H9 (cell line): ENCODE measurements around the gene MICALL2. TPM values are rescaled to one million over a fixed set of nuclear protein-coding genes. Genes with fewer than 3 reads are reported as not detected.

Experiments
- DNase-seq: peaks from one replicate; pipeline ENCODE4 v3.0.0-alpha.2; 2017
- H2AFZ ChIP-seq: one replicate; pipeline ENCODE4 v1.6.1; 2013; ENCODE audit warnings: mild to moderate bottlenecking, low read length, control low read depth, moderate library complexity
- H2AK5ac ChIP-seq: 2 replicates; pipeline ENCODE4 v1.6.1; 2013; ENCODE audit warnings: low read length, control low read depth, mixed read lengths; ENCODE audit not compliant: insufficient read length
- H2BK120ac ChIP-seq: one replicate; pipeline ENCODE4 v1.6.1; 2013; ENCODE audit warnings: low read depth, mild to moderate bottlenecking, low read length, control low read depth, inconsistent platforms; ENCODE audit not compliant: poor library complexity, severe bottlenecking
- H2BK12ac ChIP-seq: 2 replicates; pipeline ENCODE4 v1.6.1; 2013; ENCODE audit warnings: low read length, control low read depth, mixed read lengths, low read depth; ENCODE audit not compliant: insufficient read length
- H2BK15ac ChIP-seq: 2 replicates; pipeline ENCODE4 v1.6.1; 2013; ENCODE audit warnings: low read depth, low read length, control low read depth
- H2BK20ac ChIP-seq: one replicate; pipeline ENCODE4 v1.6.1; 2013; ENCODE audit warnings: low read depth, mild to moderate bottlenecking, low read length, control low read depth, inconsistent platforms; ENCODE audit not compliant: poor library complexity, severe bottlenecking
- H2BK5ac ChIP-seq: 2 replicates; pipeline ENCODE4 v1.6.1; 2013; ENCODE audit warnings: low read length, control low read depth, mixed read lengths; ENCODE audit not compliant: insufficient read length
- H3K14ac ChIP-seq: 2 replicates; pipeline ENCODE4 v1.6.1; 2013; ENCODE audit warnings: low read length, control low read depth; ENCODE audit not compliant: insufficient read depth
- H3K18ac ChIP-seq: 2 replicates; pipeline ENCODE4 v1.6.1; 2013; ENCODE audit warnings: low read depth, mild to moderate bottlenecking, mixed read lengths, low read length, control low read depth; ENCODE audit not compliant: insufficient read length
- H3K23ac ChIP-seq: 2 replicates; pipeline ENCODE4 v1.6.1; 2013; ENCODE audit warnings: low read length, control low read depth, mixed read lengths, low read depth; ENCODE audit not compliant: insufficient read length
- H3K23me2 ChIP-seq: 2 replicates; pipeline ENCODE4 v1.6.1; 2013; ENCODE audit warnings: low read depth, mild to moderate bottlenecking, mixed read lengths, low read length, control low read depth; ENCODE audit not compliant: insufficient read length, poor library complexity, severe bottlenecking
- H3K27ac ChIP-seq: 2 replicates; pipeline ENCODE4 v1.5.1; 2013; ENCODE audit warnings: low read length, control low read depth, mixed read lengths, low read depth; ENCODE audit not compliant: insufficient read length
- H3K27me3 ChIP-seq: 2 replicates; pipeline ENCODE4 v1.6.1; 2013; ENCODE audit warnings: low read length, control low read depth, inconsistent platforms; ENCODE audit not compliant: insufficient read depth
- H3K4ac ChIP-seq: 2 replicates; pipeline ENCODE4 v1.6.1; 2013; ENCODE audit warnings: low read depth, mild to moderate bottlenecking, control low read depth, inconsistent platforms, low read length, moderate library complexity
- H3K4me1 ChIP-seq: 2 replicates; pipeline ENCODE4 v1.6.1; 2013; ENCODE audit warnings: low read length, control low read depth, inconsistent platforms; ENCODE audit not compliant: insufficient read depth
- H3K4me2 ChIP-seq: 2 replicates; pipeline ENCODE4 v1.6.1; 2013; ENCODE audit warnings: low read length, control low read depth, mixed read lengths; ENCODE audit not compliant: insufficient read length, insufficient read depth
- H3K56ac ChIP-seq: 2 replicates; pipeline ENCODE4 v1.6.1; 2013; ENCODE audit warnings: low read depth, mild to moderate bottlenecking, mixed read lengths, low read length, control low read depth; ENCODE audit not compliant: insufficient read length
- H3K79me1 ChIP-seq: 2 replicates; pipeline ENCODE4 v1.6.1; 2013; ENCODE audit warnings: low read depth, mild to moderate bottlenecking, moderate library complexity, low read length, control low read depth, inconsistent platforms; ENCODE audit not compliant: insufficient read depth, poor library complexity, severe bottlenecking
- H3K79me2 ChIP-seq: 2 replicates; pipeline ENCODE4 v1.6.1; 2013; ENCODE audit warnings: low read length, control low read depth, inconsistent platforms; ENCODE audit not compliant: insufficient read depth
- H3K9ac ChIP-seq: 2 replicates; pipeline ENCODE4 v1.6.1; 2013; ENCODE audit warnings: low read length, control low read depth, mixed read lengths; ENCODE audit not compliant: insufficient read length; ENCODE audit errors: extremely low read depth
- H3K9me3 ChIP-seq: one replicate; pipeline ENCODE4 v1.6.1; 2013; ENCODE audit warnings: low read depth, low read length, inconsistent platforms; ENCODE audit not compliant: control insufficient read depth
- H3T11ph ChIP-seq: one replicate; pipeline ENCODE4 v1.6.1; 2013; ENCODE audit warnings: mild to moderate bottlenecking, low read length, control low read depth, inconsistent platforms
- H4K20me1 ChIP-seq: one replicate; pipeline ENCODE4 v1.6.1; 2013; ENCODE audit not compliant: control insufficient read depth, insufficient read length, insufficient read depth
- H4K5ac ChIP-seq: 2 replicates; pipeline ENCODE4 v1.6.1; 2013; ENCODE audit warnings: low read depth, mild to moderate bottlenecking, mixed read lengths, low read length, control low read depth; ENCODE audit not compliant: insufficient read length
- H4K8ac ChIP-seq: replicated peaks from 2 replicates; pipeline ENCODE4 v1.6.1; 2013; ENCODE audit warnings: low read length, control low read depth, mixed read lengths, low read depth; ENCODE audit not compliant: insufficient read length
- H4K91ac ChIP-seq: 2 replicates; pipeline ENCODE4 v1.6.1; 2013; ENCODE audit warnings: low read depth, mild to moderate bottlenecking, moderate library complexity, mixed read lengths, low read length, control low read depth; ENCODE audit not compliant: insufficient read length
- H3K27ac Mint-ChIP-seq, 3 experiments: 2 replicates in 2 of 3; 3 replicates in 1 of 3; pipeline ENCODE4 v1.8.0; 2020 to 2021; ENCODE audit warnings: mixed read lengths in 3 of 3, mild to moderate bottlenecking in 1 of 3, moderate library complexity in 1 of 3
- H3K27me3 Mint-ChIP-seq: 2 replicates; pipeline ENCODE4 v1.8.0; 2021; ENCODE audit warnings: low read depth, mild to moderate bottlenecking, moderate library complexity, mixed read lengths
- H3K36me3 Mint-ChIP-seq, 3 experiments: 2 replicates in 2 of 3; 3 replicates in 1 of 3; pipeline ENCODE4 v1.8.0; 2020 to 2021; ENCODE audit warnings: low read depth in 3 of 3, mixed read lengths in 3 of 3; ENCODE audit not compliant: insufficient read depth in 1 of 3
- H3K4me1 Mint-ChIP-seq, 2 experiments: 2 replicates each; pipeline ENCODE4 v1.8.0; 2020; ENCODE audit warnings: mixed read lengths in 2 of 2
- H3K4me3 Mint-ChIP-seq, 2 experiments: 2 replicates in 1 of 2; 3 replicates in 1 of 2; pipeline ENCODE4 v1.8.0; 2020 to 2021; ENCODE audit warnings: mild to moderate bottlenecking in 2 of 2, mixed read lengths in 2 of 2, moderate library complexity in 1 of 2
- H3K9me3 Mint-ChIP-seq, 2 experiments: 2 replicates in 1 of 2; 3 replicates in 1 of 2; pipeline ENCODE4 v1.8.0; 2020; ENCODE audit warnings: mild to moderate bottlenecking in 2 of 2, mixed read lengths in 2 of 2, moderate library complexity in 1 of 2
- CTCF ChIP-seq: fragments of 200-600 bp; sonication (generic); conservative IDR thresholded peaks from 3 replicates; pipeline ENCODE4 v1.8.0; 2021; ENCODE audit warnings: antibody characterized with exemption, mild to moderate bottlenecking
- WGBS: extraction: QIAGEN DNeasy Blood & Tissue Kit; methylation state at CpG from one replicate; pipeline ENCODE4 v1.1.7; 2013; ENCODE audit warnings: missing lambda C conversion rate, low lambda C conversion rate, mixed read lengths; ENCODE audit not compliant: insufficient read length; ENCODE audit errors: extremely low coverage; 5-methylcytosine and 5-hydroxymethylcytosine counted together
- total RNA-seq: library from RNA; stranded (reverse); gene quantifications from 2 replicates; pipeline ENCODE4 v1.2.1, GENCODE V29; 2021

Gene MICALL2
- total RNA-seq, 1 experiment from 2014 or later = 7.1 TPM

- Mint-ChIP-seq H3K4me3 (no peak overlapping the region), H3K9me3 (no peaks in the 10 kb centered on the region; a peak in 1 of 5 replicates), H3K27me3 (peaks cover 10% of the 10 kb centered on the region), H3K36me3 (no peaks in the 10 kb centered on the region), H3K4me1 (peaks cover 2 to 9% of the 10 kb centered on the region in 2 experiments), H3K27ac (no peak overlapping the region; a peak in 1 of 7 replicates)
- no peak overlapping the region for H4K8ac ChIP-seq
- no peak overlapping the region for H3K4ac ChIP-seq
- H4K5ac ChIP-seq = no peak overlapping the region
- no peak overlapping the region for H3K4me2 ChIP-seq
- no peak overlapping the region for H3K9ac ChIP-seq
- H3K23ac ChIP-seq = no peak overlapping the region
- no peak overlapping the region for H2BK120ac ChIP-seq
- no peak overlapping the region for H3T11ph ChIP-seq
- no peak overlapping the region for H2BK5ac ChIP-seq
- H3K4me1 ChIP-seq = no peaks in the 10 kb centered on the region
- DNase-seq = no peak
- no peak overlapping the region for H3K56ac ChIP-seq
- H3K18ac ChIP-seq = no peak overlapping the region
- no peaks in the 10 kb centered on the region for H3K9me3 ChIP-seq
- H2AFZ ChIP-seq = no peak overlapping the region
- no peaks in the 10 kb centered on the region for H3K79me2 ChIP-seq
- H4K91ac ChIP-seq = no peak overlapping the region
- WGBS = no CpG with 5 or more reads among the region's 35 CpGs
- H3K23me2 ChIP-seq = no peaks in the 10 kb centered on the region
- no peak overlapping the region for H2AK5ac ChIP-seq
- no peak overlapping the region for H2BK15ac ChIP-seq
- H4K20me1 ChIP-seq = no peaks in the 10 kb centered on the region
- H3K27ac ChIP-seq = no peak overlapping the region
- no peaks in the 10 kb centered on the region for H3K79me1 ChIP-seq
- no peak overlapping the region for H2BK12ac ChIP-seq
- no peak overlapping the region; the same call in 1 of the 2 replicates for H3K14ac ChIP-seq
- TF ChIP-seq CTCF = no peak
- H2BK20ac ChIP-seq = no peak overlapping the region
- no peaks in the 10 kb centered on the region for H3K27me3 ChIP-seq
These were observed 25.0 kb downstream of the MICALL2 start for GRCh38 chr7:1434165-1434718.
